Calu3 (cell line): Measurements from ENCODE around the gene BTRC. TPM values are rescaled to one million over a fixed set of nuclear protein-coding genes. Genes with fewer than 3 reads are reported as not detected.
"Not testable (repeated sequence)": the region's sequence is repeated elsewhere in the genome, so short reads cannot be mapped to it uniquely, and the experiment has no call there.

Source experiments
- BruUV-seq: library from RNA; stranded (reverse); fragments of 400-500 nt; replicated peaks from 2 replicates; lab custom pipeline; 2021; lab: Mats Ljungman, UMichigan
- CTCF ChIA-PET: fragments of 300-600 bp; sonication (Branson Sonifier 250); formaldehyde crosslinking; loops from one replicate; lab custom pipeline; 2022; ENCODE audit warnings: antibody characterized with exemption; lab: Charles Lee
- DNase-seq: peaks from one replicate; pipeline ENCODE4 v3.0.0; 2022
- H3K27ac Mint-ChIP-seq: one replicate; pipeline ENCODE4 v1.8.0; 2022; ENCODE audit warnings: mixed read lengths; ENCODE audit not compliant: unreplicated experiment
- H3K27me3 Mint-ChIP-seq: one replicate; pipeline ENCODE4 v1.8.0; 2022; ENCODE audit warnings: mixed read lengths; ENCODE audit not compliant: unreplicated experiment
- H3K36me3 Mint-ChIP-seq: one replicate; pipeline ENCODE4 v1.8.0; 2022; ENCODE audit warnings: mild to moderate bottlenecking, moderate library complexity, mixed read lengths; ENCODE audit not compliant: insufficient read depth, unreplicated experiment
- H3K4me1 Mint-ChIP-seq: one replicate; pipeline ENCODE4 v1.8.0; 2022; ENCODE audit warnings: mild to moderate bottlenecking, low read depth, mixed read lengths; ENCODE audit not compliant: unreplicated experiment
- H3K4me3 Mint-ChIP-seq: one replicate; pipeline ENCODE4 v1.8.0; 2022; ENCODE audit warnings: mild to moderate bottlenecking, low read depth, moderate library complexity, mixed read lengths; ENCODE audit not compliant: unreplicated experiment
- H3K9me3 Mint-ChIP-seq: one replicate; pipeline ENCODE4 v1.8.0; 2022; ENCODE audit warnings: low read depth, mixed read lengths; ENCODE audit not compliant: unreplicated experiment
- CTCF ChIP-seq: fragments of 200-600 bp; IDR thresholded peaks from one replicate; pipeline ENCODE4 v1.8.0; 2022; ENCODE audit warnings: antibody characterized with exemption; ENCODE audit not compliant: unreplicated experiment
- intact Hi-C: fragments of 100-400 bp; cut with micrococcal nuclease; formaldehyde crosslinking; loops from one replicate; pipeline ENCODE4 v1.10.0; 2022; ENCODE audit not compliant: unreplicated experiment
- total RNA-seq: library from RNA; stranded (reverse); gene quantifications from 2 replicates; pipeline ENCODE4 v1.2.3, GENCODE V29; 2022

Gene BTRC
- total RNA-seq, 1 experiment from 2014 or later, result 7.9 TPM

GRCh38 chr10:101322266-101323108, 31.5 kb upstream of the BTRC start:
- H3K4me1 Mint-ChIP-seq, result no peaks in the 10 kb centered on the region
- no TSS peak for BruUV-seq
- intact Hi-C loops, result no loop called here
- H3K9me3 Mint-ChIP-seq, result no peaks in the 10 kb centered on the region
- no peak for TF ChIP-seq CTCF
- peaks cover 66% of the 10 kb centered on the region for H3K27me3 Mint-ChIP-seq
- no peak for DNase-seq
- H3K27ac Mint-ChIP-seq, result no peak overlapping the region
- H3K4me3 Mint-ChIP-seq, result no peak overlapping the region
- CTCF ChIA-PET, result no interaction called here
- no peaks in the 10 kb centered on the region for H3K36me3 Mint-ChIP-seq

GRCh38 chr10:101323495-101323894, 30.5 kb upstream of the BTRC start:
- TF ChIP-seq CTCF, result no peak
- CTCF ChIA-PET, result no interaction called here
- no peak for DNase-seq
- H3K36me3 Mint-ChIP-seq, result no peaks in the 10 kb centered on the region
- intact Hi-C loops, result no loop called here
- H3K27me3 Mint-ChIP-seq, result peaks cover 60% of the 10 kb centered on the region
- no peak overlapping the region for H3K27ac Mint-ChIP-seq
- H3K4me3 Mint-ChIP-seq, result no peak overlapping the region
- BruUV-seq, result no TSS peak
- H3K9me3 Mint-ChIP-seq, result no peaks in the 10 kb centered on the region
- no peaks in the 10 kb centered on the region for H3K4me1 Mint-ChIP-seq

- H3K36me3 Mint-ChIP-seq, CTCF ChIA-PET, H3K9me3 Mint-ChIP-seq, H3K4me3 Mint-ChIP-seq, BruUV-seq, H3K4me1 Mint-ChIP-seq, DNase-seq, H3K27ac Mint-ChIP-seq, intact Hi-C loops: not testable (repeated sequence)
- peaks cover 94% of the 10 kb centered on the region for H3K27me3 Mint-ChIP-seq
These were observed 26.5 kb upstream of the BTRC start for GRCh38 chr10:101327454-101327853.

GRCh38 chr10:101329341-101330032, 24.5 kb upstream of the BTRC start:
- Mint-ChIP-seq H3K27ac (no peak overlapping the region), H3K4me3 (no peak overlapping the region), H3K36me3 (no peaks in the 10 kb centered on the region), H3K27me3 (peaks cover 81% of the 10 kb centered on the region), H3K4me1 (no peaks in the 10 kb centered on the region), H3K9me3 (no peaks in the 10 kb centered on the region)
- BruUV-seq, result no TSS peak
- TF ChIP-seq CTCF, result no peak
- DNase-seq, result no peak
- CTCF ChIA-PET, result no interaction called here
- intact Hi-C loops, result no loop called here
